HCT116 (cell line): ENCODE results near the gene TARBP1. TPM values are rescaled to one million over a fixed set of nuclear protein-coding genes. Genes with fewer than 3 reads are reported as not detected.

Source experiments
- ATAC-seq: fragments of 200-7000 bp; cut with Tn5 transposase; 2 replicates; pipeline ENCODE4 v1.9.1; 2020; ENCODE audit warnings: mild to moderate bottlenecking, moderate library complexity
- BruUV-seq: library from RNA; stranded (reverse); fragments of 400-500 nt; replicated peaks from 2 replicates; lab custom pipeline; 2021; lab: Mats Ljungman, UMichigan
- CTCF ChIA-PET: fragments of 300-600 bp; sonication (Branson Sonifier 250); formaldehyde crosslinking; loops from one replicate; lab custom pipeline; 2021; ENCODE audit warnings: antibody characterized with exemption; lab: Charles Lee
- POLR2A ChIA-PET: fragments of 300-600, 350-600 bp; sonication (Branson Sonifier 250); formaldehyde crosslinking; loops from one replicate; lab custom pipeline; 2021; ENCODE audit warnings: antibody characterized with exemption; lab: Charles Lee
- RAD21 ChIA-PET, 2 experiments: fragments of 300-600 bp; sonication (Branson Sonifier 250); formaldehyde crosslinking; loops; one replicate each; lab custom pipeline; 2023; ENCODE audit warnings: low total read pairs in 2 of 2; ENCODE audit not compliant: uncharacterized antibody in 2 of 2, unreplicated experiment in 2 of 2, low non-redundant PET in 1 of 2; lab: Charles Lee
- DNase-seq: peaks from one replicate; pipeline ENCODE4 v3.0.0-alpha.2; 2010; ENCODE audit warnings: low read depth, low spot score
- H2AFZ ChIP-seq: fragments of 200-600 bp; shearing (Covaris generic), sonication (generic); 2 replicates; pipeline ENCODE4 v1.6.1; 2017; ENCODE audit warnings: low read depth, mixed run types, mixed read lengths, antibody characterized with exemption, low read length; ENCODE audit not compliant: poor library complexity, severe bottlenecking
- H3K27ac ChIP-seq: 2 replicates; pipeline ENCODE4 v1.5.1; 2012; ENCODE audit warnings: low read depth, low read length
- H3K27me3 ChIP-seq: fragments of 200-600 bp; sonication (generic); 2 replicates; pipeline ENCODE4 v1.6.1; 2016; ENCODE audit warnings: mixed run types, low read length, mixed read lengths; ENCODE audit not compliant: insufficient read depth
- H3K36me3 ChIP-seq, 2 experiments: fragments of 200-500 bp in 1 of 2; fragments of 200-600 bp in 1 of 2; sonication (Bioruptor generic) in 1 of 2; sonication (generic) in 1 of 2; 2 replicates each; pipeline versions ENCODE4 v1.5.1 to v1.6.1; 2014 to 2016; ENCODE audit warnings: low read length in 2 of 2, inconsistent platforms in 1 of 2, mixed read lengths in 1 of 2, mixed run types in 1 of 2; ENCODE audit not compliant: insufficient read depth in 2 of 2, control insufficient read depth in 1 of 2
- H3K4me1 ChIP-seq, 2 experiments: fragments of 200-600 bp in 1 of 2; sonication (generic) in 1 of 2; 2 replicates each; pipeline versions ENCODE4 v1.5.1 to v1.6.1; 2012 to 2017; ENCODE audit warnings: low read length in 2 of 2, inconsistent platforms in 1 of 2, mild to moderate bottlenecking in 1 of 2, mixed read lengths in 1 of 2, mixed run types in 1 of 2, moderate library complexity in 1 of 2; ENCODE audit not compliant: insufficient read depth in 2 of 2, control insufficient read depth in 1 of 2
- H3K4me2 ChIP-seq: fragments of 200-600 bp; sonication (generic); 2 replicates; pipeline ENCODE4 v1.6.1; 2017; ENCODE audit warnings: mixed run types, low read length, mixed read lengths
- H3K4me3 ChIP-seq, 2 experiments: fragments of 200-600 bp in 1 of 2; sonication (generic) in 1 of 2; replicated peaks in 1 of 2; 2 replicates each; pipeline ENCODE4 v1.5.1; 2011 to 2016; ENCODE audit warnings: low read length in 2 of 2, control low read depth in 1 of 2, low read depth in 1 of 2, mild to moderate bottlenecking in 1 of 2, mixed read lengths in 1 of 2, mixed run types in 1 of 2
- H3K79me2 ChIP-seq: fragments of 200-600 bp; sonication (generic); 2 replicates; pipeline ENCODE4 v1.6.1; 2017; ENCODE audit warnings: mild to moderate bottlenecking, mixed run types, low read length, moderate library complexity, mixed read lengths; ENCODE audit not compliant: insufficient read depth
- H3K9ac ChIP-seq: fragments of 200-600 bp; sonication (generic); 2 replicates; pipeline ENCODE4 v1.6.1; 2016; ENCODE audit warnings: low read length, mixed read lengths
- H3K9me2 ChIP-seq: fragments of 200-600 bp; sonication (generic), shearing (Covaris generic); 2 replicates; pipeline ENCODE4 v1.6.1; 2017; ENCODE audit warnings: mixed run types, mild to moderate bottlenecking, moderate library complexity; ENCODE audit not compliant: insufficient read depth
- H3K9me3 ChIP-seq, 2 experiments: fragments of 200-500 bp in 1 of 2; fragments of 200-600 bp in 1 of 2; sonication (Bioruptor generic) in 1 of 2; sonication (generic) in 1 of 2; 2 replicates each; pipeline ENCODE4 v1.6.1; 2014 to 2017; ENCODE audit warnings: low read length in 2 of 2, mixed read lengths in 2 of 2, inconsistent platforms in 1 of 2, low read depth in 1 of 2, mild to moderate bottlenecking in 1 of 2, mixed run types in 1 of 2, moderate library complexity in 1 of 2; ENCODE audit not compliant: control insufficient read depth in 1 of 2, insufficient read depth in 1 of 2
- H4K20me1 ChIP-seq: fragments of 200-600 bp; sonication (generic), shearing (Covaris generic); 2 replicates; pipeline ENCODE4 v1.6.1; 2017; ENCODE audit warnings: mixed run types, mild to moderate bottlenecking, moderate library complexity; ENCODE audit not compliant: insufficient read depth
- ATF3 ChIP-seq: IDR thresholded peaks from 2 replicates; pipeline ENCODE4 v1.6.1; 2012
- CBX3 ChIP-seq: IDR thresholded peaks from 2 replicates; pipeline ENCODE4 v1.6.1; 2012; ENCODE audit warnings: low read depth
- CEBPB ChIP-seq: IDR thresholded peaks from 2 replicates; pipeline ENCODE4 v1.6.1; 2012; ENCODE audit warnings: low read depth
- EGR1 ChIP-seq: IDR thresholded peaks from 2 replicates; pipeline ENCODE4 v1.6.1; 2012; ENCODE audit warnings: low read depth
- ELF1 ChIP-seq: IDR thresholded peaks from 2 replicates; pipeline ENCODE4 v1.6.1; 2012; ENCODE audit warnings: low read depth, borderline replicate concordance
- EZH2 ChIP-seq: fragments of 200-600 bp; sonication (generic); IDR thresholded peaks from 2 replicates; pipeline ENCODE4 v1.6.1; 2017; ENCODE audit warnings: antibody characterized with exemption, mixed run types
- EZH2phosphoT487 ChIP-seq: fragments of 200-600 bp; IDR thresholded peaks from 2 replicates; pipeline ENCODE4 v1.6.1; 2018; ENCODE audit warnings: antibody characterized with exemption, borderline replicate concordance
- JUND ChIP-seq: IDR thresholded peaks from 2 replicates; pipeline ENCODE4 v1.6.1; 2012
- POLR2A ChIP-seq: IDR thresholded peaks from 2 replicates; pipeline ENCODE4 v1.7.0; 2011; ENCODE audit warnings: borderline replicate concordance; ENCODE audit not compliant: insufficient read depth, insufficient read length; ENCODE audit errors: extremely low read depth
- POLR2AphosphoS5 ChIP-seq: IDR thresholded peaks from 2 replicates; pipeline ENCODE4 v1.6.1; 2011; ENCODE audit warnings: mild to moderate bottlenecking, low read depth, low read length, moderate library complexity
- REST ChIP-seq: IDR thresholded peaks from 2 replicates; pipeline ENCODE4 v1.6.1; 2012; ENCODE audit warnings: low read depth
- SRF ChIP-seq: IDR thresholded peaks from 2 replicates; pipeline ENCODE4 v1.6.1; 2012; ENCODE audit warnings: low read depth
- TCF7L2 ChIP-seq: IDR thresholded peaks from 2 replicates; pipeline ENCODE4 v1.7.0; 2011; ENCODE audit warnings: borderline replicate concordance, inconsistent platforms; ENCODE audit not compliant: insufficient read depth, insufficient read length; ENCODE audit errors: extremely low read depth
- YY1 ChIP-seq: IDR thresholded peaks from 2 replicates; pipeline ENCODE4 v1.6.1; 2011; ENCODE audit warnings: low read length, low read depth, moderate library complexity, mild to moderate bottlenecking; ENCODE audit not compliant: insufficient replicate concordance; ENCODE audit errors: extremely low read depth
- ZBTB33 ChIP-seq: IDR thresholded peaks from 2 replicates; pipeline ENCODE4 v1.6.1; 2011; ENCODE audit warnings: mild to moderate bottlenecking, low read length, moderate library complexity; ENCODE audit not compliant: insufficient replicate concordance; ENCODE audit errors: extremely low read depth
- ZNF274 ChIP-seq: fragments of 200-500 bp; sonication (Bioruptor generic); IDR thresholded peaks from 2 replicates; pipeline ENCODE4 v1.6.1; 2014; ENCODE audit warnings: mild to moderate bottlenecking, low read depth, low read length, inconsistent platforms
- intact Hi-C: fragments of 100-400 bp; cut with micrococcal nuclease; formaldehyde crosslinking; loops from 2 replicates; pipeline ENCODE4 v1.10.0; 2022
- total RNA-seq: library from RNA; stranded (reverse); gene quantifications from one replicate; pipeline ENCODE4 v1.2.1, GENCODE V29; 2021; ENCODE audit not compliant: unreplicated experiment

Gene TARBP1
- total RNA-seq, 1 experiment from 2014 or later = 17.2 TPM

- CTCF ChIA-PET = no interaction called here
- H3K4me2 ChIP-seq = no peak overlapping the region
- no peaks in the 10 kb centered on the region for H3K9me2 ChIP-seq
- intact Hi-C loops = no loop called here
- TF ChIP-seq POLR2A = no peak
- no peak for TF ChIP-seq EZH2
- no peak for TF ChIP-seq JUND
- TF ChIP-seq ELF1 = no peak
- no peak for TF ChIP-seq ATF3
- no peak for TF ChIP-seq ZNF274
- no peak for TF ChIP-seq CBX3
- TF ChIP-seq ZBTB33 = no peak
- TF ChIP-seq CEBPB = no peak
- TF ChIP-seq, all 23 proteins: peak for 0
- ATAC-seq (no peak), DNase-seq (no peak)
- Histone ChIP-seq H3K36me3 (peaks cover 0 to 3% of the 10 kb centered on the region in 2 experiments; a peak in 1 of 4 replicates), H3K27ac (no peak overlapping the region), H3K4me3 (no peak overlapping the region), H2AFZ (no peak overlapping the region), H3K9ac (no peak overlapping the region), H3K9me3 (no peaks in the 10 kb centered on the region), H3K4me1 (no peaks in the 10 kb centered on the region), H3K79me2 (no peaks in the 10 kb centered on the region), H3K27me3 (no peaks in the 10 kb centered on the region), H4K20me1 (no peaks in the 10 kb centered on the region)
- ChIA-PET POLR2A (no interaction called here), RAD21 (no interaction called here)
- no TSS peak for BruUV-seq
These were observed 10.4 kb downstream of the TARBP1 start for GRCh38 chr1:234468580-234468979.

GRCh38 chr1:234467821-234468220 lies 11.2 kb downstream of the TARBP1 start:
- H3K79me2 ChIP-seq = no peaks in the 10 kb centered on the region
- no peaks in the 10 kb centered on the region for H3K4me1 ChIP-seq
- H3K9ac ChIP-seq = no peak overlapping the region
- H3K9me2 ChIP-seq = no peaks in the 10 kb centered on the region
- ChIA-PET CTCF (no interaction called here), POLR2A (no interaction called here)
- H3K9me3 ChIP-seq = no peaks in the 10 kb centered on the region
- H3K27me3 ChIP-seq = no peaks in the 10 kb centered on the region
- ATAC-seq = no peak
- DNase-seq = no peak
- no peak for TF ChIP-seq SRF
- no peak for TF ChIP-seq REST
- no peak for TF ChIP-seq JUND
- TF ChIP-seq EGR1 = no peak
- TF ChIP-seq POLR2AphosphoS5 = no peak
- TF ChIP-seq YY1 = no peak
- no peak for TF ChIP-seq ELF1
- no peak for TF ChIP-seq POLR2A
- TF ChIP-seq TCF7L2 = no peak
- no peak for TF ChIP-seq ZNF274
- TF ChIP-seq EZH2phosphoT487 = no peak
- TF ChIP-seq, all 23 proteins: peak for 0
- RAD21 ChIA-PET = no interaction called here
- Histone ChIP-seq H3K4me3 (no peak overlapping the region), H3K36me3 (peaks cover 0 to 3% of the 10 kb centered on the region in 2 experiments; a peak in 1 of 4 replicates), H4K20me1 (no peaks in the 10 kb centered on the region), H3K27ac (no peak overlapping the region), H3K4me2 (no peak overlapping the region), H2AFZ (no peak overlapping the region)
- BruUV-seq = no TSS peak
- intact Hi-C loops = no loop called here
